HK-2 (cell line): Measurements from ENCODE around the gene SERINC5.
"Not testable (repeated sequence)": the region's sequence is repeated elsewhere in the genome, so short reads cannot be mapped to it uniquely, and the experiment has no call there.

Experiments used
- DNase-seq: peaks from one replicate; pipeline ENCODE4 v3.0.0-alpha.2; 2018; ENCODE audit not compliant: unreplicated experiment

SERINC5 gene

DNA sequence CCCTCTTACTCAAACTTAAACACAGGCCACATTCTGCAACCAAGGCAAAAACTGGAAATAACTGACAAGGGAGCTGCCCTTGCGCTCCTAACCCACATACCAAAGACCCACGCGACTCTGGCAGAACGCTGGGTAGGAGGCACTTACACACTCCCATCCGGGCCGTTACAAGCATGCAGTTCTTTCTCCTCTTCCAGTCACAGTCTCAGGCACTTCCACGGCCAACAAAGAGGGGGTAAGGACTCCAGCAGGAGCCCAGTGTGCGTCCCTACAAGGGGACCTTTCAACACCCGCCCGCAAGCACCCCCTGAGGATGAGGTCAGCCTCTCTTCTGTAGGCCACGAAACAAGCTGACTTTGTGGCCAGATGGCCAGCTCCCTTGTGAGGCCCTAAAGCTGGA is 57.4 kb downstream of the SERINC5 start:
- no peak for DNase-seq

DNA sequence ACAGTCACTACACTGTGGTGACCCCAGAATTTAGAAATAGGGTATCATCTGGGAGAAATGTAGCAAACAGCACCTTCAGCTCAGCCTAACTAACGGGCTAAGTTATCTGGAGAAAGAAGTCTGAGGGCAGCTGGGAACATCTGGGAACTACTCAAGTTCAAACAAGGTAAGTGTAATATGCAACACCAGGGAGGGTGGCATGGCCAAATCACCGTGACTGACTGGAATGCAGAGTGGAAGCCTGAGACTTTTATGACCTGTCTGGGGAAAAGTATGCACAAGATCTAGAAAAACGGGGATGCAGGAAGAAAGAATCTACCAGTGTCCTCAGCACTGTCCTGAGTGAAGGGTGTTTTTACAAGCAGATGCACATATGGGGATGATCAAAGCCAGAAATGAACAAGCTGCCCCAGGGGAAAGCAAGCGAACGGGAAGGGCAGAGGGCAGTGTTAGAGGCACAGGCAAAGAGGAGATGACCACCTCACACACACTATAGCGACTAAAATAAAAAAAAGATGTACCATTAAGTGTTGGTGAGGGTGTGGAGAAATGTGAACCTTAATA is 59.9 kb downstream of the SERINC5 start:
- DNase-seq = no peak

DNA sequence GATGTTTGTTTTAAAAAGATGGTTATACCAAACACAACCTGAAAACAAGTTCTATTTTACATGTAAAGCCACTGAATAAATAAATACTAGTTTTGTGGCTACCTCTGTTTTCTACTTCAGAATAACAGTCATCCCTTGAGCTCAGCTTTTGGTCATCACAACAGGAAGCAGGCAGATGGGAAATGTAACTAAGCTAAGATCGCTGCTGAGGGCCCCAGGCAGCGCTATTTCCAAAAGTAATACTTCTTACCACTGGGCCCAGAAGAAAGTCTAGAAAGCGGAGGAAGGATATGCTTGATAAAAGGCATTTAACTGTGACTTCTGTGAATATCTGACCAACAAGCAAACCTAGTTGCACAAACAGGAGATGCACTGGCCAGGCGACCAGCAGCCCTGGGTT is 61.4 kb downstream of the SERINC5 start:
- no peak for DNase-seq

DNA sequence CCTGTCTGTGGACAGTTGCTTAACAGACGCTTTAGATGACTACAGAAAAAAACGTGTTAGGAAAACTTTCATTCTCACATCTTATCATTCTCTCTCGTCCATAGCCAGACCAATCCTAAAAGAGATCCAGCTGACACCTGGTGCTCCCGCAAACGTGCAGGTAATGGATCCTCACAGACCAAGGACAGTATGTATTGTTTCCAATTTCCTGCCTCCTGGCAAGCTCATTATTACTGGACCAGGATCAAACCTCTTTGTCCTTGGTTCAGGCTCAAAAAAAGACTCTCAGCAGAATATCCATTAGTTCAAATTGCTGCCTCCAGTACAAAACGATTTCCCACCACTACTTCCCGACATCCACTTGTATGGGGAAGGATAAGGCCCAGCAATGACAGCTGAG is 62.4 kb downstream of the SERINC5 start:
- DNase-seq = no peak

DNA sequence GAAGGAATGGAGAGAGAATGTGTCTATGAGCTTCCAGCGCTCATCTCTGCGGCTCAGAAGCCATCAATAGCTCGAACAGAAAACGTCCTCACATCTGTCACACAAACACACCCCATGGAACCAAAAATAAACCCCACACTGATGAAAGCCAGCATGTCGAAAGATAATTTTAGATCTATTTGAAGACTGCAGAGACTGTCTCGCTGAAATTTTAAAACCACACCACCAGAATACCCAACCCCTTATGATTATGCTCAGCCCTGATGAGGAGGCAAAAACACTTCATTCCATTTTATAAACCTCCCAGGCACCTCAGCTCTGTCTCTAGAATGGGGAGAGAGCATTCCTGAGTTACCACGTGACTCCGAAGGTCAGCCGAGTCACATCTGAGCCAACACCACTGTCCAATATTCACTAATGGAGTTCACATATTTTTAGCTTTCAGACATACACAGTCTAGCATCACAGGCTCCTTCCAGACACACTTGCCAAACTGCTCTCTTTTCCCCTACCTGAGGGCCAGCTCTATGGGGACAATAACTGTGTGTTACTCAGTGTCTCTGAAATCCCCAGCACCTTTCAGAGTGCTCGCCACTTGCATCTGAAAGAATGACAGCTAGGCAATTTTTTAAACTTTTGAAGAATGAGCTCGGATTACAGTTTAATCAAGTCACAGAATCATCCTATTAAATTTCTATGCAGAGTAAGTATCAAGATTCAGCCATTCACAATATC is 63.2 kb downstream of the SERINC5 start:
- DNase-seq = peak; percentile 15

DNA sequence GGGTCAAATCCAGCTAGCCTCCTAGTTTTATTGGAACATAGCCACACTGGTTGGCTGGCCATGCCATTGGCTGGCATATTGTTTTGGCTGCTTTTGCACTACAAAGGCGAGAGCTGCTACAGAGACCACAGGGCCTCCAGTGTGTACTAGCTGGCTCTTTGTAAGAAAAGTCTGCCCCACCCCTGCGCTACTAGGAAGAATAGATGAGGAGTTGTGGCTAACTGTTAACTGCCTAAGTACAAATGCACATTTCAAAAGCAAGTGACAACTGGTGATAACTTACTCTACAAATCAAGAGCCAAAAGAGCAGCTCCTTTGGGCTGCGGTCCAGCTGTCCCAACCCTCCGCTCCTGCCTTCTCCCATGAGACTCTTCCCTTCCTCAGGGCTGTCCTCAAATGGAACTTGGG is 63.9 kb downstream of the SERINC5 start:
- no peak for DNase-seq

DNA sequence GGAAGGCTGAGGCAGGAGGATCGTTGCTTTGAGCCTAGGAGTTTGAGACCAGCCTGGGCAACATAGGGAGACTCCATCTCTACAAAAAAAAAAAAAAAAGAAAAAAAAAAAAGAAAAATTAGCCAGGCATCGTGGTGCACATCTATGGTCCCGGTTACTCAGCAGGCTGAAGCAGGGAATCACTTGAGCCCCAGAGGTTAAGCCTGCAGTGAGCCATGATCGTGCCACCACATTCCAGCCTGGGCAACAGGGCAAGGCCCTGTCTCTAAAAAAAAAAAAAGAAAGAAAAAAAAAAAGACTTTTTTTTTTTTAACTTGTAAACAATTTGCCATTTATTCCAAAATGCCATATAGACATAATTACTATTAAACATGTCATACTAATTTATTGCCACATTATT is 64.5 kb downstream of the SERINC5 start:
- DNase-seq = no peak

DNA sequence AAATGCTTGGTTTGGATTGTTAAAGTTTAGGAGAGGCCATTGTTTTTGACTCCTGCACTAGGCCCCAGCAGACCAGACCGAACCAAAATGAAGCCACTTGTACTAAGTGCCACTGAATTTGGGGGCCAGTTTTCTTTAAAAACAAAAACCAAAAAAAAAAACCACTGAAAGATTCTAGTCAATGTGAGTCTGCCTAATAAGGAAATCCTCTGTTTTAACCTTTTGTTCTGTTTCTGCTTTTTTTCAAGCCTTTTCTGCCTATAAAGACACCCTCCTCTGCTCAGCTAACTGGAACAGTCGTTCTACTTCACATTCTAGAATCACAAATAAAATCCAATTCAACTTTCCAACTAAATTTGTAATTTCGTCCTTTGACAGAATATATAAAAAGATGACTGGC is 64.9 kb downstream of the SERINC5 start:
- no peak for DNase-seq

DNA sequence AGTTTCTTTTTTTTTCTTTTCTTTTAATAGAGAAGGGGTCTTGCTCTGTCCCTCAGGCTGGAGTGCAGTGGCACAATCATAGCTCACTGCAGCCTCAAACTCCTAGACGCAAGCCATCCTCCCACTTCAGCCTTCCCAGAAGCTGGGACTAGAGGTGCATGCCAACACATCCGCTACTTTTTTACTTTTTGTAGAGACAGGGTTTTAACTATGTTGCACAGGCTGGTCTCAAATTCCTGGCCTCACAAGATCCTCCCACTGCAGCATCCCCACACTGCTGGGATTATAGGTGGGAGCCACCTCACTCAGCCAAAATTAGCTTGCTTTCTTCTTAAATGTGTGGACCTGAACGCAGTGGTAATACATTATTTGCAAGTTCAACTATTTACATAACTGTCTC is 66.1 kb downstream of the SERINC5 start:
- no peak for DNase-seq

DNA sequence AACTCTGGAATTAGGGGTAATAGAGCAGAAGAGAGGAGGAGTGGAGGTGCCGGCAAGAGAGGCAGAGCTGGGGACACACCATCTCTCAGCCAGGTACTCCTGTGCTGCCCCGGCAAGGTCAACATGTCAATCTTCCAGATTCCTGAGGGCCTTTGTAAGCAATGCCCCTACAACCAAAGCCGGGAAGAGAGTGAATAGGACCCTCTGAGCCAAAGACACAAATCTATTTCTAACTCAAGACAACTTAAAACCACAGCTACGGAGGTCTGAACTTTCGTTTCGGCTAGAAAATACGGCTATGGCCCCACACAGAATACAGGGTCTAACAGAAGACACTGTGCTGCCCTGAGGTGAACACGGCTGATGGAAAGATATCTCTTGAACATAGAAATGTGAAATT is 66.6 kb downstream of the SERINC5 start:
- no peak for DNase-seq

DNA sequence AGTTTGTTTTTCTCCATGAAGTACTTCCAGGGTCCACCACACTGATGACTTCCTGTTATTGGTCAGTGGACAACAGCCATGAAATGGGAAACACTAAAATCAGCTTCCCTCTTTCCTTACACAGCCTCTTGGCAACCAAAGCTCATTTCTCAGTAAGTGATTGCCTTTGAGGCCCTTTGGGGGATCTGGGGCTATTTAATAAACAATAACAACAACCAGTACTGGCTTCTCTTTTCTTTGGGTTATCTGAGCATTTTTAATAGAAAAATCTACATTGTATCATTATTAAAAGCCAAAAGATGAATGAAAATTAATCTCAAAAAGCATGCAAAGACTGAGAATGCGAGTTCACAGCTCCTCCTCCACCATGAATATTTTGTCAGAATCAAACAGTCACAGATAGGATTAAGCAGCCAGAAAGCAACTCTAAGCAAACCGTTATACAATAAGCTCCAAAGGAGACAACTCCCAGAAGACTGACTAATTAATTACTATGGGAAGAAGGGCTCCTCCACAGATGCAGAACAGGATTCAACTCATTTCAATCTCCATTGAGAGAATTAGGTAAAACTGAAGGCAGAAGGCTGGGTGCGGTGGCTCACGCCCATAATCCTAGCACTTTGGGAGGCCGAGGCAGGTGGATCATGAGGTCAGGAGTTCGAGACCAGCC is 68.3 kb downstream of the SERINC5 start:
- DNase-seq = no peak

DNA sequence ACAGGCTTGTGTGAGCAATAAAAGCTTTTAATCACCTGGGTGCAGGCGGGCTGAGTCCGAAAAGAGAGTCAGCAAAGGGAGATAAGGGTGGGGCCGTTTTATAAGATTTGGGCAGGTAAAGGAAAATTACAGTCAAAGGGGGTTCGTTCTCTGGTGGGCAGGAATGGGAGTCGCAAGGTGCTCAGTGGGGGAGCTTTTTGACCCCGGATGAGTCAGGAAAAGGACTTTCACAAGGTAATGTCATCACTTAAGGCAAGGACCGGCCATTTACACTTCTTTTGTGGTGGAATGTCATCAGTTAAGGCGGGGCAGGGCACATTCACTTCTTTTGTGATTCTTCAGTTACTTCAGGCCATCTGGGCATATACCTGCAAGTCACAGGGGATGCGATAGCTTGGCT is 70.3 kb downstream of the SERINC5 start:
- DNase-seq = not testable (repeated sequence)

DNA sequence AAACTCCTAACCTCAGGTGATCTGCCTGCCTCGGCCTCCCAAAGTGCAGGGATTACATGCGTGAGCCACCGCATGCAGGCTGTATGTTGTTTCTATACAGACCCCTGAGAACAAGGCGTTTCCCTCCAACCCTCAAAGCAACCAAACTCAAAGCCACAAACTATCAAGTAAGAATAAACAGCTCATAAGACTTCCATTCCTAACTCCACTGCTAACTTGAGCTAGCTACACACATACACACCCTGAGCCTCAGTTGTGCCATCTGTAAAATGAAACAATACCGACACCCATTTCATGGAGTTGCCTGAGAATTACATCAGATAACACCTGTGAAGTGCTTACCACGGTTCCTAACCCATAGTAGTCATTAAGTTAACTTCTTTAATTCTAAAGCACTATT is 70.8 kb downstream of the SERINC5 start:
- no peak for DNase-seq

DNA sequence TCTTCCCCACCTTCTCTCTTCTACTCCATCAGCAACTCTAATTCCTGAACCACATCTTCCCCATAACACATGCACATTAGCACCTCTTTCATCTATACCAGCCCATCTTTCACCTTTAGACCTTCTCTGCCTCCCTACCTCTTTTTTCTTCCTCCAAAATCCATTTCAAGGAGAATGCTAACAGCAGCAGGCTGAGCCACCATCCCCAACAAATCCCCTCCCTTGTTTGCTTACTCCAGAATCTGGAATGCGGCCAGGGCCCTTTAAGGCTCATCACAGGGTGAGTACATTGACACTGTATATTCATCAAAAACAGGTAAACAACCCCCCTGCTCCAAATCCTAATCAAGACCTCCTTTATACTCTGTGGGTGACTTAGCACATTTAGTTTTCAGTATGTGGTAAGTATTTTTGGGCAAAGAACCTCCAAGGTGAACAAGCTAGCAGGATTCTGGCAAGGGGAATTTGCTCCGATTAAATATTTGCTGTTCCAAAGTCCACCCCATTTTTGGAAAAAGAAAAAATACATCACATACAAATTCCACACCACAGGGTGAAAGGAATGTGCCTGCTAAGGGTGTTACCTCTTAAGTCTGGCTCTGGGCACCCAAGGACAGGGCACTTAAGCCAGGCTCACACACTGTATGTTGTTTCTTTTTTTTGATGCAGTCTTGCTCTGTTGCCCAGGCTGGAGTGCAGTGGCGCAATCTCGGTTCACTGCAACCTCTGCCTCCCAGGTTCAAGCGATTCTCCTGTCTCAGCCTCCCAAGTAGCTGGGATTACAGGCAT is 71.4 kb downstream of the SERINC5 start:
- no peak for DNase-seq

DNA sequence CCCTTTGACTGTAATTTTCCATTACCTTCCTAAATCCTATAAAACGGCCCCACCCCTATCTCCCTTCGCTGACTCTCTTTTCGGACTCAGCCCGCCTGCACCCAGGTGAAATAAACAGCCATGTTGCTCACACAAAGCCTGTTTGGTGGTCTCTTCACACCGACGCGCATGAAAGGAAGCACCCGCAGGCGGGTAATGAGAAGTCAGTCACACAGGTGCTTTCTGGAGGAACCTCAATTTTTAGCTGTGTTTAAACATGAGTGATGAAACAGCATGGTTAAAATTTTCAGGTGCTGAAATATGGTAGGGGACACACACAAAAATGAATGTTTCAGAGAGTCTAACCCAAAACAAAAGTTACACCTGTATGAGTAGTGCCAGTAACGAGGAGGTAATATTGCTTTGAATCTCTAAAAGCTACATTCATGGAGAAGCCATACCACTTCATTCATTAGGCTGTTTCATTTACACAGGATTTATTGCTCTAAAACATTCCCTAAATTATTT is 72.1 kb downstream of the SERINC5 start:
- DNase-seq = not testable (repeated sequence)

DNA sequence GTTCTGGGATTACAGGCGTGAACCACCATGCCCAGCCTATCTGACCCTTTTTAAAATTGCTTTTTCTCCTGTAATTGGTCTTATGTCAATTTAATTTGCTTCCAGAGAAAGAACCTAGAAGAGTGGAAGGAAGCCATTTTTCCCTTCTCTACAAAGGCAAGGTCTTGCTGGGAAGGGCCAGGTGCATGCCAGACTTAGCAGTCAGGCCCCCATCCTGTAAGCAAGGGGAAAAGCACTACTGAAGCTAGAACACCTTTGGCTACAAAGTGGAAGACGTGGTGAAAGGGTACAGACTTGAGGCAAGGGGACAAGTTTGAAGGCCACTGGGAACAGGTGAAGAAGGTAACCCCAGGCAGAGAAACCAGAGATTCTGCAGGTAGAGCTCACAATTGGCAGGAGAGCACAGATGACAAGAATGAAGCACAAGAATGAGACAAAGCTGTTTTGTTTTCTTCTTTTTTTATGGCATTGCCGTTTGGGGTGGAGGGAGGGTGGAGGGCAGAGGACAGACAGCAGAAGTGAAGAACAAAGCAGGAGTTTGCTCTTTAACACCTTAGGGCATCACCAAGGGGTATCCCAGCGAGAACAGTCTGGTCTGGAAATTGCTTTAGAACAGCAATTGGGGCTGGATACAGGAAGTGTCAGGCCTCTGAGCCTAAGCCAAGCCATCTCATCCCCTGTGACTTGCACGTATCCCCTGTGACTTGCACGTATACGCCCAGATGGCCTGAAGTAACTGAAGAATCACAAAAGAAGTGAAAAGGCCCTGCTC is 72.9 kb downstream of the SERINC5 start:
- no peak for DNase-seq

DNA sequence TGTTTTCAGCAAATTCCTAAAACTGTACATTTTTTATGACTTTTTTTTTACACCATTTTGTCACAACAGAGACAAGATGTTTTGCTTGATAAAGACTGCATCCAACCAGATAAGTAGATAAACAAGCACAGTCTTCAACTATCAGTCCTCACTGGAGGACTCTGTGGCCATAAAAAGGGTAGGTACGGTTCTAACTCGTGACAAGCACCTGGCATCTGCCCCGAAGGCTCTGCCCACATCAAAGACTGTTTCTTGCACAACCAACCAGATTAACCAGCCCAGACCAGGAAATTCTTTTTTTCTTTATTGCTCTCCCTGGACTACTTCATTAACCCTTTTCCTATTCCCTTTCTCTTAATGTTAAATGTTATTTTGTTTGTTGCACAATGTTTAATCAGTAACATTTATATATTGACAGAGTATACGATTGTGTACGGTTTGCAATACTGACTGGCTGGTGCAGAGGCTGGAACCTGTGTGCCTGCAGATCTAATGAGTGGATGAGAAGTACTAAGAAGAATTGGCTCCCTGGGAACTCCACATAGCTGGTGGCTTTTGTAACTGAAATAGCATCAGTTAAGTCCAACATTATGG is 74.1 kb downstream of the SERINC5 start:
- no peak for DNase-seq

DNA sequence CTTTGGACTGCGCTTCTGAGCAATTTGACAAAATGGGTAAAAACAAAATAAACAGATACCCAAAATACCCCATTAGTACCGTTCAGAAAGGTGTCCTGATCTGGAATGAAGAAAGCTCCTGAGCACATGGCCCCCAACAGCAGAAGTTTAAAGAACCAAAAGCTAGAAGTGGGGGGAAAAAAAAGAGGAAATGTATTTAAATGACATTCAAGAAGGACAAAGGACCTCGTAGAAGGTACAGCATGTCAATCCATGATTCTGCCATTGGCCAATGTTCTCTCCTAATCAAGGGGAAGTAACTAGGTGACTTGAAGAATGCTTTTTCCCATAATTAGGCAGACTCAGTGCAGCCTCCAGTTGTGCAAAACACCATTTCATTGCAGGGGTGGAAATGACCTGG is 78.6 kb downstream of the SERINC5 start:
- no peak for DNase-seq

DNA sequence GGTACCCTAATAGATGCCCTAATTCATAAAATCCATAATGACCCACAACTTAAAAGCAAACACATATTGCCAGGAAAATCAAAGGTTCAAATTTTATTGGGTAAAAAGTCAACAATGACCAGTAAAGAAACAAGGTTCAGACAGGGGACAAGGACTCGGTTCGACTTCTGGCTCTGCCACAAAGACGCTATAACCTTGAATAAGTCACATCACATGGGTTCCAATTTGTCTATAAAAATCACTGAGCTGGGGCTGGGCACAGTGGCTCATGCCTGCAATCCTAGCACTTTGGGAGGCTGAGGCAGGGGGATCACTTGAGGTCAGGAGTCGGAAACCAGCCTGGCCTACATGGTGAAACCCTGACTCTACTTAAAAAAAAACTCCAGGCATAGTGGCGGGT is 80.5 kb downstream of the SERINC5 start:
- DNase-seq = no peak

DNA sequence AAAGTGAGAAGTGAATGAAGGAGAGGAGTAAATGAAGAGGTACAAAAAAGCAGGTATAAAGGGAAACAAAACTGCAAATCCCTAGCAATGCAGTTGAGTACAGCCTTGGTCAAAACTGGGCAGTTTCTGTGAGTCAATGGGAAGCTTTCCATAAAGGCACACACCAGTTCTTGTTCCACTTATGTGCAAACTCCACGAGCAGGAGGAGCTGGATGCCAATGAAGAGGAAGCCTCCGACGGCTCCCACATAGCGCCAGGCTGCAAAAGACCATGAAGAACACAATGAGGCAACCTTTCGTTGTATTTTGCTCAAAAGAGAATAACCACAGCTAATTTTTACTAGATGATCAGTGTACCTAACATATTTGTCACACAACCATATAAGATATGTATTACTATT is 81.1 kb downstream of the SERINC5 start:
- DNase-seq = no peak

DNA sequence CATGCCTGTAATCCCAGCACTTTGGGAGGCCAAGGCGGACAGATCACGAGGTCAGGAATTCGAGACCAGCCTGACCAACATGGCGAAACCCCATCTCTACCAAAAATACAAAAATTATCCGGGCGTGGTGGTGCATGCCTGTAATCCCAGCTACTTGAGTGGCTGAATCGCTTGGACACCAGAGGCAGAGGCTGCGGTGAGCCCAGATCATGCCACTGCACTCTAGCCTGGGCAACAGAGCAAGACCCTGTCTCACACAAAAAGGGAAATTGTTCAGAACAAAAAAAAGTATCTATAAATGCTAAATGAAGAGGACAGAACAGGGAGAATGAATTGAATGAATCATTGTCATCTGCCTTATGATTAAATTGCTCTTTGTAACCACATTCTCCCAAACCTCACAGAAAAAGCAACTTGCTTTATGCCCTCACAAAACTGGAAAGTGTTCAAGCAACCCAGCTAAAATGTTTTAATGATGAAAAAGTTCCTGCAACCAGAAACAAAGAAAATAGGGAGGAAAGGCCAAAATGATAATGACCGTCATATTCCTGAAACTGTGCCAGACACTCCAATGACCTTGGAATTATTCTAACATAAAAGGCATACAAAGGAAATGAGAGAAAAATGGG is 83.7 kb downstream of the SERINC5 start:
- no peak for DNase-seq
